KMS-11 (cell line): ENCODE data around the gene EVA1B.

Experiments used
- H2AFZ ChIP-seq: fragments of 200-600 bp; sonication (generic); 2 replicates; pipeline ENCODE4 v1.6.1; 2016; ENCODE audit warnings: antibody characterized with exemption, mixed run types, low read depth
- H3K27ac ChIP-seq: fragments of 200-600 bp; sonication (generic); 2 replicates; pipeline ENCODE4 v1.6.1; 2016; ENCODE audit warnings: mild to moderate bottlenecking, mixed run types
- H3K27me3 ChIP-seq: fragments of 200-600 bp; sonication (generic); 2 replicates; pipeline ENCODE4 v1.6.1; 2017; ENCODE audit warnings: mild to moderate bottlenecking, low read depth, mixed run types, moderate library complexity; ENCODE audit not compliant: insufficient read depth
- H3K36me3 ChIP-seq: fragments of 200-600 bp; sonication (generic); 2 replicates; pipeline ENCODE4 v1.6.1; 2017; ENCODE audit warnings: mild to moderate bottlenecking, mixed run types; ENCODE audit not compliant: insufficient read depth
- H3K4me1 ChIP-seq: fragments of 200-600 bp; sonication (generic); 2 replicates; pipeline ENCODE4 v1.6.1; 2016; ENCODE audit warnings: mild to moderate bottlenecking, low read depth, mixed run types; ENCODE audit not compliant: poor library complexity, severe bottlenecking
- H3K4me2 ChIP-seq: fragments of 200-600 bp; sonication (generic); 2 replicates; pipeline ENCODE4 v1.7.0; 2016; ENCODE audit warnings: mild to moderate bottlenecking, mixed run types
- H3K4me3 ChIP-seq: fragments of 200-600 bp; sonication (generic); IDR thresholded peaks from 2 replicates; pipeline ENCODE4 v1.6.1; 2017; ENCODE audit warnings: low read depth, low read length, mixed read lengths; ENCODE audit not compliant: insufficient read depth
- H3K79me2 ChIP-seq: fragments of 200-600 bp; sonication (generic); 2 replicates; pipeline ENCODE4 v1.6.1; 2016; ENCODE audit warnings: low read depth, mixed run types; ENCODE audit not compliant: insufficient read depth
- H3K9ac ChIP-seq: fragments of 200-600 bp; sonication (generic); 2 replicates; pipeline ENCODE4 v1.6.1; 2016; ENCODE audit warnings: mild to moderate bottlenecking, mixed run types
- H4K20me1 ChIP-seq: fragments of 200-600 bp; sonication (generic); 2 replicates; pipeline ENCODE4 v1.6.1; 2016; ENCODE audit warnings: mild to moderate bottlenecking, mixed run types; ENCODE audit not compliant: insufficient read depth
- TF ChIP-seq, protein P1 (sequence below): fragments of 200-600 bp; sonication (generic); conservative IDR thresholded peaks from 2 replicates; pipeline ENCODE4 v1.6.1; 2017; ENCODE audit warnings: low read depth, mild to moderate bottlenecking, antibody characterized with exemption, low read length, moderate library complexity, mixed read lengths

Gene EVA1B

DNA sequence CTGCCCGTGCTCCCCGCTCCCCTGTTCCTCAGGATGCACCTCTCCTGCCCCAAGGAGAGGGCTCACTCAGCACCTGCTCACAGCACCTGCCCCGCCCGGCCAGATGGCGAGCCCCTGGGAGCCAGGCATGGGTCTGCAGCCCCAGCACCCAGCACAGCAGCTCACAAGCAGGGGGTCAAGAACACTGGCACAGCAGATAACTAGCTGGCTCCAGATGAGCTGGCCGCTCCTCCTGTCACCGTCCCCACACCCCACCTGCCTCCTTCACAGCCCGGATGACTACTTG, 20.9 kb upstream of the EVA1B start:
- Histone ChIP-seq H3K4me3 (no peak overlapping the region), H4K20me1 (no peaks in the 10 kb centered on the region), H3K4me1 (no peaks in the 10 kb centered on the region), H3K4me2 (no peak overlapping the region), H2AFZ (no peak overlapping the region), H3K79me2 (no peaks in the 10 kb centered on the region), H3K27ac (no peak overlapping the region), H3K36me3 (no peaks in the 10 kb centered on the region), H3K27me3 (no peaks in the 10 kb centered on the region), H3K9ac (no peak overlapping the region)
- TF ChIP-seq, protein P1, sequence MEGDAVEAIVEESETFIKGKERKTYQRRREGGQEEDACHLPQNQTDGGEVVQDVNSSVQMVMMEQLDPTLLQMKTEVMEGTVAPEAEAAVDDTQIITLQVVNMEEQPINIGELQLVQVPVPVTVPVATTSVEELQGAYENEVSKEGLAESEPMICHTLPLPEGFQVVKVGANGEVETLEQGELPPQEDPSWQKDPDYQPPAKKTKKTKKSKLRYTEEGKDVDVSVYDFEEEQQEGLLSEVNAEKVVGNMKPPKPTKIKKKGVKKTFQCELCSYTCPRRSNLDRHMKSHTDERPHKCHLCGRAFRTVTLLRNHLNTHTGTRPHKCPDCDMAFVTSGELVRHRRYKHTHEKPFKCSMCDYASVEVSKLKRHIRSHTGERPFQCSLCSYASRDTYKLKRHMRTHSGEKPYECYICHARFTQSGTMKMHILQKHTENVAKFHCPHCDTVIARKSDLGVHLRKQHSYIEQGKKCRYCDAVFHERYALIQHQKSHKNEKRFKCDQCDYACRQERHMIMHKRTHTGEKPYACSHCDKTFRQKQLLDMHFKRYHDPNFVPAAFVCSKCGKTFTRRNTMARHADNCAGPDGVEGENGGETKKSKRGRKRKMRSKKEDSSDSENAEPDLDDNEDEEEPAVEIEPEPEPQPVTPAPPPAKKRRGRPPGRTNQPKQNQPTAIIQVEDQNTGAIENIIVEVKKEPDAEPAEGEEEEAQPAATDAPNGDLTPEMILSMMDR: no peak

DNA sequence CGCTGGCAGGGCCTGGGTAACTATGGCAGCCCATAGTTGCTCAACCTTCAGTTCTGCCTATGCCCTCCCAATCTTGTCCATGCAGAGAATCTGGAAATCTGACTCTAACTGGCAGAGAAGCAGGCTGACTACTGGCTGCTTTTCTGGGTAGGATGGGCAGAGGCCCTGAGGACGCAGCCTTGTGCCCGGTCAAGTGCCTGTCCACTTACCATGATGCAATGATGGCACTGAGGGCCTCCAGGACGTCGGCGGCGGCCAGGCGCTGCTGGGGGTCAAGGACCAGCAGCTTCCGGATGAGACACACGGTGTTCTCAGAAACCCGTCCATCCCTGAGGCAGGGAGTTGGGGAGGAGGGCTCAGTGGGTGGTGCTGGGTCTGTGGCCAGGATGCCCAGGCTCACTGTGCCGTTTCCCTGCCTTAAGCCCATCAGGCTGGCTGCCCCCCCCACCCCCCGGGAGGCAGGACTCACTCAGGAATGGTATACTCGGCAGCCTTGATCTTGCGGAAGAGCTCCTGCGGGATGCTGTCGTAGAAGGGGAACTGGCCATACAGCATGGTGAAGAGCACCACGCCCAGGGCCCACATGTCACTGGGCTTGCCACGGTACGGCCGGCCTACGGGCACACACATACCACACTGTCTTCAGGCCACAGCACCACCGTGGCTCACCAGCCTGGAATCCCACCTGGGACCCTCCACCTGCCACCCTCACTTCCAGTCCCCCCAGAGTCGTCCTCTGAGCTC, 20.4 kb upstream of the EVA1B start:
- H3K27ac ChIP-seq: no peak overlapping the region
- no peak overlapping the region for H3K9ac ChIP-seq
- no peak overlapping the region for H3K4me2 ChIP-seq
- H3K27me3 ChIP-seq: no peaks in the 10 kb centered on the region
- H3K4me3 ChIP-seq: no peak overlapping the region
- H2AFZ ChIP-seq: no peak overlapping the region
- TF ChIP-seq, protein P1: no peak
- H3K4me1 ChIP-seq: no peaks in the 10 kb centered on the region
- H3K36me3 ChIP-seq: no peaks in the 10 kb centered on the region
- no peaks in the 10 kb centered on the region for H4K20me1 ChIP-seq
- no peaks in the 10 kb centered on the region for H3K79me2 ChIP-seq

DNA sequence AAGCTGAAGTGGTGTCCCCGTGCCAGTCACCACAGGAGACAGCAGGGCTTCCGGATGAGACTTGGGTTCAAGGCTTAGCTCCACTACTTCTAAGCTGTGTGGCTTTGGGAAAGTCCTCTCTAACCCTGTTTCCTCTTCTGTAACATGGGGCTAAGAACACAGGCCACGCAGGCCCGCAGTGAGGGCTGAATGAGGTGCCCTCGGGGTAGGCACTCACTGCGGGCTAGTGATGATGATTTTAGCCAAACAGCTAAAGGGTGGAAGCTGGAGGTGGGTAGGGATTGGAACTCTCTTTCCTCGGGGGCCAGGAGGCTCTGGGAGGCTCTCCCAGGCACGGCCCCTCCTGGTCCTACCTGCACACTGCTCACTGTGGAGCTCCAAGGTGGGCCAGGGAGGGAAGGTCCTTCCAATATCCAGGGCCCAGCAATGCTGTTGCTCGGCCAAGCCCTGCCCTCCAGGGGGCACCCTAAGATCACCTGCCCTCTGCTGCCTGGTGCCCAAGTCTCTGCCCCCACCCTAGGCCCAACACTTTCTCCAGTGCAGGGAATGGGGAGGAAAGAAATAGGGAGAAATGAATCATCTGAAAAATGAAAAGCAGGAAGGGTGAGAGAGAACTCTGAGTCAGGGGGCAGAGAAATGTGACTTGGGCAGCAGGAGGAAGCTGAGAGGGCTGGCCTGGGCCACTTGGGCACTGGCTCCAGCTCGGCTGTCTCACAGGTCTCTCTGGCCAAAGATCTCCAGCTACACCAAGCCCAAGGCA, 19.2 kb upstream of the EVA1B start:
- H3K4me2 ChIP-seq: no peak overlapping the region
- no peaks in the 10 kb centered on the region for H3K79me2 ChIP-seq
- H2AFZ ChIP-seq: no peak overlapping the region
- no peaks in the 10 kb centered on the region for H3K36me3 ChIP-seq
- H3K4me3 ChIP-seq: no peak overlapping the region
- no peaks in the 10 kb centered on the region for H3K4me1 ChIP-seq
- no peak overlapping the region for H3K9ac ChIP-seq
- TF ChIP-seq, protein P1: peak; percentile 68
- no peaks in the 10 kb centered on the region for H3K27me3 ChIP-seq
- no peaks in the 10 kb centered on the region for H4K20me1 ChIP-seq
- H3K27ac ChIP-seq: no peak overlapping the region

DNA sequence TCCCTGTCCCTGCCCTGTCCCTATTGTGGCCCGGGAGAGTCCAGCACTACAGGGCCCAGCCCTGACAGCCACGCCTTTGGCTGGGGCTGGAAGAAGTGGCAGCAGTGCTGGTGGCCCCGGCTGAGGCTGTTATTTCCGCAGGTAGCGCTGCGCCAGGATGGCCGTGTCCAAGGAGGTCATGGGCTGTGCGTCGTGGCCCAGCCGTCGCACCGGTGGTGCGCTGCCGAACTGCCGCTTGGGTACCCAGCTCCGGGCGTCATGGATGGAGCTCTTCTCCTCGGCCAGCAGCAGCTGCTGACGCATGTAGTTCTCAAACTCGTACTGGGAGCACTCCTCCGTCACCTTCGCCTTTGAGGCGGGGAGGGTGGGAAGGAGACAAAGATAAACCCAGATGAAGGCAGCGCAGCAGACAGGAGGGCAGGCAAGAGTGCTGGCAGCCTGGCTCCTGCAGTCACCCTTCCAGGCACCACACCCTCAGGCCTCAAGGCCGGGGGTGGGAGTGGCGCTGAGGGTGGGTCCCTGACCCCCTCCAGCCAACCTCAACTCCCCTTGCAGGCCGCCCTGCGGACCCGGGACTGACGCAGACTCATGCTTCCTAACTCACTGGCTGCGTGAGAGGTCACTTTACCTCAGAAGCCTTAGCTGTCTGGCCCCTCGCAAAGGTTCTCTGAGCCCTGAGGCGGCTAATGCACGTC, 18.3 kb upstream of the EVA1B start:
- no peak overlapping the region for H3K27ac ChIP-seq
- no peaks in the 10 kb centered on the region for H3K4me1 ChIP-seq
- no peak overlapping the region for H3K9ac ChIP-seq
- no peaks in the 10 kb centered on the region for H3K79me2 ChIP-seq
- H2AFZ ChIP-seq: no peak overlapping the region
- no peak overlapping the region for H3K4me3 ChIP-seq
- no peaks in the 10 kb centered on the region for H3K36me3 ChIP-seq
- TF ChIP-seq, protein P1: no peak
- no peaks in the 10 kb centered on the region for H3K27me3 ChIP-seq
- no peak overlapping the region for H3K4me2 ChIP-seq
- H4K20me1 ChIP-seq: no peaks in the 10 kb centered on the region
